ENCODE data around the gene SMIM11.

DNA sequence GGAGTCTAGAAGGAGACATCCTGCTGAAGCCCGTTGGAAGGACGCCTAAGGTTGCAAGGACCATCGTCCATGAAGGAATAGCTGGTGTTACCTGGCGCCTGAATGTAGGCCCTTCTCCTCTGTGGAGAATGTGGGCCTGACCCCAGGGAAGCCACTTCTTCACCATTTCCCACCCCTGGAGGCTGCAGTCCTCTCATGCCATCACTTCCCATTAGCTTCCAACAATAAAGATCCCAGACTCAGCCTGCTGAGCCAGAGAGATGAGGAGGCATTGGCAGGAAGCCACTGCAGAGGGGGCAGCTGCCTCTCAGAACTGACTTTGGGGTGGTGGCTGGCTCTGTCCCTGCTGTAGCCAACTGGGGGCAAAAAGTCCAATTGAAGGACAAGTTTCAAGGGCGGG, 32.8 kb upstream of the SMIM11 start:
- TF ChIP-seq, protein P1, sequence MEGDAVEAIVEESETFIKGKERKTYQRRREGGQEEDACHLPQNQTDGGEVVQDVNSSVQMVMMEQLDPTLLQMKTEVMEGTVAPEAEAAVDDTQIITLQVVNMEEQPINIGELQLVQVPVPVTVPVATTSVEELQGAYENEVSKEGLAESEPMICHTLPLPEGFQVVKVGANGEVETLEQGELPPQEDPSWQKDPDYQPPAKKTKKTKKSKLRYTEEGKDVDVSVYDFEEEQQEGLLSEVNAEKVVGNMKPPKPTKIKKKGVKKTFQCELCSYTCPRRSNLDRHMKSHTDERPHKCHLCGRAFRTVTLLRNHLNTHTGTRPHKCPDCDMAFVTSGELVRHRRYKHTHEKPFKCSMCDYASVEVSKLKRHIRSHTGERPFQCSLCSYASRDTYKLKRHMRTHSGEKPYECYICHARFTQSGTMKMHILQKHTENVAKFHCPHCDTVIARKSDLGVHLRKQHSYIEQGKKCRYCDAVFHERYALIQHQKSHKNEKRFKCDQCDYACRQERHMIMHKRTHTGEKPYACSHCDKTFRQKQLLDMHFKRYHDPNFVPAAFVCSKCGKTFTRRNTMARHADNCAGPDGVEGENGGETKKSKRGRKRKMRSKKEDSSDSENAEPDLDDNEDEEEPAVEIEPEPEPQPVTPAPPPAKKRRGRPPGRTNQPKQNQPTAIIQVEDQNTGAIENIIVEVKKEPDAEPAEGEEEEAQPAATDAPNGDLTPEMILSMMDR (IDR thresholded peaks at IDR 0.05; ENCODE audit: insufficient read depth, low read depth, low read length): no peak
- no peak for TF ChIP-seq EZH2 (IDR thresholded peaks at IDR 0.05; ENCODE audit: insufficient read depth, low read length)

All from astrocyte (in vitro differentiated cells and primary cell).